Osteocyte (in vitro differentiated cells): ENCODE data around the gene SETD1B. TPM values are rescaled to one million over a fixed set of nuclear protein-coding genes. Genes with fewer than 3 reads are reported as not detected.

Source experiments
- DNase-seq: peaks from one replicate; pipeline ENCODE4 v3.0.0; 2021; ENCODE audit warnings: mixed read lengths; ENCODE audit not compliant: unreplicated experiment; ENCODE audit errors: extremely low spot score
- H3K27ac Mint-ChIP-seq: one replicate; pipeline ENCODE4 v1.8.0; 2021; ENCODE audit warnings: mild to moderate bottlenecking, mixed read lengths; ENCODE audit not compliant: unreplicated experiment
- H3K27me3 Mint-ChIP-seq: one replicate; pipeline ENCODE4 v1.8.0; 2021; ENCODE audit warnings: mixed read lengths; ENCODE audit not compliant: unreplicated experiment
- H3K36me3 Mint-ChIP-seq: one replicate; pipeline ENCODE4 v1.8.0; 2021; ENCODE audit warnings: mixed read lengths; ENCODE audit not compliant: unreplicated experiment
- H3K4me1 Mint-ChIP-seq: one replicate; pipeline ENCODE4 v1.8.0; 2021; ENCODE audit warnings: mixed read lengths; ENCODE audit not compliant: unreplicated experiment
- H3K4me3 Mint-ChIP-seq: one replicate; pipeline ENCODE4 v1.8.0; 2021; ENCODE audit warnings: mild to moderate bottlenecking, moderate library complexity, mixed read lengths; ENCODE audit not compliant: unreplicated experiment
- H3K9me3 Mint-ChIP-seq: one replicate; pipeline ENCODE4 v1.8.0; 2021; ENCODE audit warnings: mixed read lengths; ENCODE audit not compliant: unreplicated experiment
- CTCF ChIP-seq: fragments of 200-600 bp; sonication (generic); IDR thresholded peaks from 2 replicates; pipeline ENCODE4 v1.5.0; 2021; ENCODE audit warnings: antibody characterized with exemption, mild to moderate bottlenecking, moderate library complexity
- total RNA-seq: library from RNA; stranded (reverse); gene quantifications from 2 replicates; pipeline ENCODE4 v1.2.1, GENCODE V29; 2021

Gene SETD1B
- total RNA-seq, 1 donor from 2014 or later: 21.0 TPM

GRCh38 chr12:121775501-121775900 is 28.3 kb upstream of the SETD1B start:
- no peak overlapping the region for H3K4me3 Mint-ChIP-seq
- no peak for DNase-seq
- peaks cover 12% of the 10 kb centered on the region for H3K4me1 Mint-ChIP-seq
- no peak overlapping the region for H3K27ac Mint-ChIP-seq
- no peak for TF ChIP-seq CTCF
- H3K9me3 Mint-ChIP-seq: no peaks in the 10 kb centered on the region
- no peaks in the 10 kb centered on the region for H3K36me3 Mint-ChIP-seq
- no peaks in the 10 kb centered on the region for H3K27me3 Mint-ChIP-seq

GRCh38 chr12:121776190-121777098 is 27.4 kb upstream of the SETD1B start:
- H3K27me3 Mint-ChIP-seq: no peaks in the 10 kb centered on the region
- peaks cover 16% of the 10 kb centered on the region for H3K4me1 Mint-ChIP-seq
- peak; percentile 92 for DNase-seq
- H3K36me3 Mint-ChIP-seq: no peaks in the 10 kb centered on the region
- H3K27ac Mint-ChIP-seq: no peak overlapping the region
- H3K9me3 Mint-ChIP-seq: no peaks in the 10 kb centered on the region
- TF ChIP-seq CTCF: peak; percentile 83
- H3K4me3 Mint-ChIP-seq: no peak overlapping the region

DNA sequence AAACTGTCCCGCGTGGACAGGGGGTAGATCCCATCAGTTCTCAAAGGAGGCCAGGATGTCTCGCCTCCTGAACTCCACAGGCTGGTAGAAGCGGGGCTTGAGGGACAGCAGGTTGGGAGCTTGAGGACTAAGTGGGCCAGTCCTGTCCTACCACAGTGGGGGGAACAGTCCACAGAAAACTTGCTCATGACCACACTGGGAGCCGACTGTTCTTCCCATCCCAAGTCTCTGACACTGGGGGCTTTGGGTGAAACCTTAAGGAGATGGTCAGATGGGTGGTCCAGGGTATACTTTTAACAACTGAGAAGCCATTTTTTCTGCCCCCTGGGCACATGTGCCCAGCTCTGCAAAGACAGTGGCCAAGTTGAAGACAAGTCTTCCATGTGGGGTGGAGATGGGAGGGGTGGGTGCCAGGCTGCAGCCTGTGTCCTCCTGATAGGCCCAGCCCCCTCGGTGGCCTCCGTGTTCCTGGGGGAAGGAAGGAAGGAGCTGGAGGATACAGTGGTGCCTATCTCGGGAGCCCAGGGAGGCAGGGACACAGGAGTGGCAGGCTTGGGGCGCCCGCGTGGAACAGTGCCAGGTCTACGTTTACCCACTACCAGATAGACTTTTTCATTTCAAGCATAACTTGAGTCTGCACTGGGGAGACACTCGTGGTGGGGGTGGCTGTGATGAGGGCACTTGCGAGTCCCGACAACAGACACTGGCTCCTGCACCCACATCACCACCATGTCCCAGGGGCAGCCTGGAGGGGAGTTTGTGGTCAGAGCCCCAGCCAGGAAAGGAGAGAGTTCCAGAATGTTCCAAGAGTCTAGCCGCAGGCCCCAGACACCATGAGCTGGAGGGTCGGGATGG is 25.0 kb upstream of the SETD1B start:
- Mint-ChIP-seq H3K27ac (no peak overlapping the region), H3K4me3 (no peak overlapping the region), H3K36me3 (no peaks in the 10 kb centered on the region), H3K4me1 (peaks cover 21% of the 10 kb centered on the region), H3K9me3 (no peaks in the 10 kb centered on the region), H3K27me3 (no peaks in the 10 kb centered on the region)
- DNase-seq: no peak
- TF ChIP-seq CTCF: no peak

DNA sequence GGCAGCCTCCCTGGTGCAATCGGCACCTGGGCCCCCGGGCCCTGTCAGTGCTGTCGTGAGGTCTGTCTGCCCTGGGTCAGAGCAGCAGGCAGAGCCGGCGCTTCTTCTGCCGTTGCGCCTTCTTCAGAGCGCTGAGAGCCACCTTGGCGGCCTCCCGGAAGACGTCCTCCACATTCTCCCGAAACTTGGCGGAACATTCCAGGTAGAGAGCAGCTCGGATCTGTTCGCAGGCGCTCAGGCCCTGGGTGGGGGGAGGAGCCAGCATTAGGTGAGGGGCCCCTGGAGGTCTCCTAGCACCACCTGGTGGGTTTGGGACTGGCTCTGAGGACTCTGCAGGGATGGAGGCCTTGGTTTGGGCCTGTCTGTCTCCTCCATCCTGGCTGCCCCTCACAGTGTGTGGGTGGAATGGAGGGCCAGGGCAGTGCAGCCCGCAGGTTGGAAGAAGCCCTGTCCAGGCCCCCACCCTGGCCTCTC is 24.4 kb upstream of the SETD1B start:
- Mint-ChIP-seq H3K36me3 (no peaks in the 10 kb centered on the region), H3K4me1 (peaks cover 26% of the 10 kb centered on the region), H3K27ac (no peak overlapping the region), H3K9me3 (no peaks in the 10 kb centered on the region), H3K27me3 (no peaks in the 10 kb centered on the region), H3K4me3 (no peak overlapping the region)
- no peak for TF ChIP-seq CTCF
- no peak for DNase-seq

GRCh38 chr12:121780429-121780828 is 23.4 kb upstream of the SETD1B start:
- DNase-seq: no peak
- Mint-ChIP-seq H3K27ac (no peak overlapping the region), H3K4me1 (peaks cover 33% of the 10 kb centered on the region), H3K27me3 (no peaks in the 10 kb centered on the region), H3K4me3 (no peak overlapping the region), H3K9me3 (no peaks in the 10 kb centered on the region), H3K36me3 (no peaks in the 10 kb centered on the region)
- no peak for TF ChIP-seq CTCF
